AG04450 (cell line): Measurements from ENCODE around the gene HSD17B3. TPM values are rescaled to one million over a fixed set of nuclear protein-coding genes. Genes with fewer than 3 reads are reported as not detected.

Source experiments
- CTCF ChIA-PET: fragments of 300-600, 350-600 bp; formaldehyde crosslinking; extraction: SDS; loops from one replicate; lab custom pipeline; 2022; ENCODE audit warnings: antibody characterized with exemption, inconsistent platforms; lab: Charles Lee
- POLR2A ChIA-PET: fragments of 350-600 bp; formaldehyde crosslinking; extraction: SDS; loops from one replicate; lab custom pipeline; 2021; ENCODE audit warnings: antibody characterized with exemption, inconsistent platforms; lab: Yijun Ruan, JAX
- DNase-seq: peaks from one replicate; pipeline ENCODE4 v3.0.0-alpha.2; 2011; ENCODE audit warnings: low read depth, low spot score
- H3K27ac ChIP-seq: one replicate; pipeline ENCODE4 v1.5.1; 2012; ENCODE audit warnings: low read depth, low read length, control low read depth
- H3K27me3 ChIP-seq: one replicate; pipeline ENCODE4 v1.6.0; 2012; ENCODE audit warnings: low read length; ENCODE audit not compliant: control insufficient read depth, insufficient read depth
- H3K4me3 ChIP-seq: 2 replicates; pipeline ENCODE4 v1.5.1; 2011; ENCODE audit warnings: mild to moderate bottlenecking, low read depth, low read length, control low read depth
- H3K9me3 ChIP-seq: 2 replicates; pipeline ENCODE4 v1.5.1; 2012; ENCODE audit warnings: low read length; ENCODE audit not compliant: control insufficient read depth, insufficient read depth
- CTCF ChIP-seq: IDR thresholded peaks from 2 replicates; pipeline ENCODE4 v1.5.1; 2011; ENCODE audit warnings: low read depth, low read length, control low read depth, inconsistent platforms
- polyA plus RNA-seq: library from polyadenylated mRNA; depleted of rRNA; stranded (reverse); fragments of >200 nt; gene quantifications from 2 replicates; pipeline ENCODE4 v1.2.3, GENCODE V29; 2011

HSD17B3 gene
- polyA plus RNA-seq, 1 experiment, result 0.12 TPM

DNA sequence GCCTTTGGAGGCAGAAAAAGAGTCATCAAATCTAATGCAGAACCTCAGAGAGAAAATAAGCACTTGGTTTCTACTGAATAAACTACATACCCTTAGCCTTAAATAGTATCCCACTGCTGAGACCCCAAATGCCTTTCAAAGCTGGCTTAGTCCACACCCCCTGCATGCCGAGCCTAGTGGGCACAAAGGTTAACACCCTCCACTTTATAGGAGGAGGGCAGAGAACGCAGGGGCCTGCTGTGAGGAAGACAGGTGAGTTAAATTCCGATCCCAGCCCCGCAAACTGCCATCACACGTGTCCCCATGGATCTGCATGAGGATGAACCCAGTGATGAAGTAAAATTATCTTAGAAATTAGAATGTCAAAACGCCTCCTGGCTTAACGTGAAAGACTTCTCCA is 19.5 kb upstream of the HSD17B3 start:
- Histone ChIP-seq H3K4me3 (no peak overlapping the region), H3K27me3 (no peaks in the 10 kb centered on the region), H3K27ac (no peak overlapping the region), H3K9me3 (no peaks in the 10 kb centered on the region)
- no peak for DNase-seq
- ChIA-PET CTCF (interaction anchor here (2.0 kb wide), 1 partner anchor 345 kb away, joined by 8 read pairs; no protein-coding TSS in a partner anchor), POLR2A (no interaction called here)
- TF ChIP-seq CTCF, result no peak

DNA sequence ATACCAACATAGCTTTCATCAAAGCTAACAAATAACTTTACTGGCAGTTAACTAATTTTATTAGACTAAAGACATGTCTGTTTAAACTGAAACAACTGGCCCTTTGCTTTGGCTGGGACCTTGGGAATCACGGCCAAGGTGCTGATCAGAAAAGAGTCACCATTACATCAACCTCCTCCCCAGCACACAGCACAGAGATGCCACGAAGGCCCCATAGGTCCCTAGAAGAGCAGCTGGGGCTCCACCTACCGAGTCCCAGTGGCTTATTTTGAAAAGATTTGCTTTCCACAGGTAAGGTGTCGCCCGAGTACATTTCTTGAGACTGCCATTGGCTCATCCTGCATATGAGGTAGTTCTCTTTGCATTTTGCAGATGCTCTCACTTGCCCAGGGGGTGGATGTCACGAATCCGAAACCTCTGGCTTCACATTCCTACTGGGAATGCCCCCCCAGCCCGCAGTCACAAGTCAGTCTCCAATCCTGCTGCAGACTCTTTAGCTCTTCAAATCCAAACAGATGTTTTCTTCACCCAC is 18.8 kb upstream of the HSD17B3 start:
- no peaks in the 10 kb centered on the region for H3K9me3 ChIP-seq
- TF ChIP-seq CTCF, result no peak
- H3K4me3 ChIP-seq, result no peak overlapping the region
- no peaks in the 10 kb centered on the region for H3K27me3 ChIP-seq
- no peak overlapping the region for H3K27ac ChIP-seq
- CTCF ChIA-PET, result interaction anchor here (1.0 to 2.0 kb wide), 3 partner anchors 12 to 346 kb away, joined by 3 to 11 read pairs (median 8); no protein-coding TSS in a partner anchor
- no peak for DNase-seq
- POLR2A ChIA-PET, result no interaction called here

GRCh38 chr9:96318921-96319565 is 17.1 kb upstream of the HSD17B3 start:
- Histone ChIP-seq H3K27me3 (no peaks in the 10 kb centered on the region), H3K4me3 (no peak overlapping the region), H3K9me3 (peaks cover under 1% of the 10 kb centered on the region), H3K27ac (no peak overlapping the region)
- CTCF ChIA-PET, result interaction anchor here (2.3 to 6.8 kb wide), 3 partner anchors 8 to 86 kb away, joined by 14 to 71 read pairs (median 27); no protein-coding TSS in a partner anchor
- no peak for DNase-seq
- POLR2A ChIA-PET, result no interaction called here
- no peak for TF ChIP-seq CTCF

DNA sequence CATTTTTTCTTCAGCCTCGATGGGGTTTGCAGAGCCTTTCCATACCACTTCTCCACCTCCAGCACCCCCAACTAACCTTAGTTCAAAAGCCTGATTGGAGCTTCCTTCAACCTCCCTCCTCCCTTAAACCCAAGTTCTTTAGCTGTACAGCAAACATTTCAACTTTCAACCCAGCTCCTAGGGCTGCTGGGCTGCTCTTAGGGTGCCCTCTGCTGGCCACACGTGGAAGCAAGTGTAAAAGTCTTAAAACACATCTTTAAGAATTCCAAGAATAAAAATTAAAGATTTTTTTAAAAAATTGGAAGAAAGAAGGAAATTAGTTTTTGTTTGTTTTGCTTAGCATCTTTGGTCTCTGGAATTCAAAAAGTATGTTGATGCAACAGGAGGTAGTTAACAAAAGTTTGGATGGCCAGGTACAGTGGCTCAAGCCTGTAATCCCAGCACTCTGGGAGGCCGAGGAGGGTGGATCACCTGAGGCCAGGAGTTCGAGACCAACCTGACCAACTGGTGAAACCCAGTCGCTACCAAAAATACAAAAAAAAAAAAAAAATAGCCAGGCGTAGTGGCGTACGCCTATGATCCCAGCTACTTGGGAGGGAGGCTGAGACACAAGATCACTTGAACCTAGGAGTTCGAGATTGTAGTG is 15.5 kb upstream of the HSD17B3 start:
- peak; percentile 32 for DNase-seq
- Histone ChIP-seq H3K27me3 (no peaks in the 10 kb centered on the region), H3K27ac (no peak overlapping the region), H3K9me3 (peaks cover 8% of the 10 kb centered on the region), H3K4me3 (no peak overlapping the region)
- POLR2A ChIA-PET, result interaction anchor here (1.0 kb wide), 1 partner anchor 85 kb away, joined by 3 read pairs; no protein-coding TSS in a partner anchor
- CTCF ChIA-PET, result interaction anchor here (0.5 to 6.8 kb wide), 38 partner anchors 9 to 1680 kb away, joined by 3 to 71 read pairs (median 4); partner anchors contain the start of genes HABP4, HSD17B3 and PRXL2C
- TF ChIP-seq CTCF, result peak; percentile 98
